HG02885 (cell line): Measurements from ENCODE around the gene SDR42E1.

Experiments used
- ATAC-seq: cut with Tn5 transposase; IDR thresholded peaks from one replicate; pipeline ENCODE4 v1.9.1; 2021; ENCODE audit warnings: mild to moderate bottlenecking; ENCODE audit not compliant: unreplicated experiment, poor library complexity

The SDR42E1 gene, protein sequence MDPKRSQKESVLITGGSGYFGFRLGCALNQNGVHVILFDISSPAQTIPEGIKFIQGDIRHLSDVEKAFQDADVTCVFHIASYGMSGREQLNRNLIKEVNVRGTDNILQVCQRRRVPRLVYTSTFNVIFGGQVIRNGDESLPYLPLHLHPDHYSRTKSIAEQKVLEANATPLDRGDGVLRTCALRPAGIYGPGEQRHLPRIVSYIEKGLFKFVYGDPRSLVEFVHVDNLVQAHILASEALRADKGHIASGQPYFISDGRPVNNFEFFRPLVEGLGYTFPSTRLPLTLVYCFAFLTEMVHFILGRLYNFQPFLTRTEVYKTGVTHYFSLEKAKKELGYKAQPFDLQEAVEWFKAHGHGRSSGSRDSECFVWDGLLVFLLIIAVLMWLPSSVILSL

DNA sequence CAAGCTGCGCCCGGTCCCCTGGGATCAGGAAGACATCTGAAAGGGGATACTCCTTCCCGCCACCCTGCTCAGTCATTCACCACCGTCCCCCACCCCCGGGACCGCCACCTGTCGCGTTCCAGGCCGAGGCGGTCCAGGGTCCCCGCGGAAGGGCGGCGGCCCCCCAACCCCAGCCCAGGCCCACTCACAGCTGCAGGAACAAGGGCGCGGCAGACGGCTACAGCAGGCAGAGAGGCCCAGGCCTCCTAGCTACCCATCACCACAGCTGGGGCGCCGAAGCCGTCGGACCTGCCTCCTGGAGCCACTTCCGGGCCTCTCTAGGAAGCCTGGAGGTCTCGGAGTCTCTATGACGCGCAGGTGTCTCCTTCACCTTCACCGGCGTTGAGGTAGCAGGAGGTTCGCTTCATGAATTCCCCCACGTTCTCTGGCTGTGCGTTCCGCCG, at the start of gene SDR42E1:
Gene SDR42E1, minus strand, starts transcription at position 272 of the 443 bp plus-strand sequence. CDS start 10,612 bp downstream, outside the sequence.
- peak; percentile 96 for ATAC-seq

DNA sequence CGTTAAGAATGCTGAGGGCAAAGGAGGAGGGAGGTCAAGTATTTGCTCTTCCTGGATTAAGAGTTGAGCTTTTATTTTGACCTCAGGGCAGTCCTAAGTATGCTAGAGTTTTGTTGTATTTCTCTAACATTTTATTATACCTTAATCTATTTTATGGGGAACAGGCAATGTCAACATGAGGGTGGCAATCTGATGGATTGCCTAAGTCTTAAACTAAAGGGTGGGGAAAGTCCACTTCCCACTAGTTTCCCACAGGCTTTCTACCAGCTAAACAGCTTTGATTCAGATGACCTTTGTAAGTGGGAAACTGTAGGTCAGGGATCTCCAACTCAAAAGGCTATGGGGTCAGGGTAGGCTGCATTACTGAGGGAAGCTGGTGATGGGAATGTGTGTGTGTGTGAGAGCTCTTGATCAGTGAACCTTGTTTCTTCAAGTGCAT, 48.7 kb upstream of the SDR42E1 start:
- ATAC-seq = no peak

DNA sequence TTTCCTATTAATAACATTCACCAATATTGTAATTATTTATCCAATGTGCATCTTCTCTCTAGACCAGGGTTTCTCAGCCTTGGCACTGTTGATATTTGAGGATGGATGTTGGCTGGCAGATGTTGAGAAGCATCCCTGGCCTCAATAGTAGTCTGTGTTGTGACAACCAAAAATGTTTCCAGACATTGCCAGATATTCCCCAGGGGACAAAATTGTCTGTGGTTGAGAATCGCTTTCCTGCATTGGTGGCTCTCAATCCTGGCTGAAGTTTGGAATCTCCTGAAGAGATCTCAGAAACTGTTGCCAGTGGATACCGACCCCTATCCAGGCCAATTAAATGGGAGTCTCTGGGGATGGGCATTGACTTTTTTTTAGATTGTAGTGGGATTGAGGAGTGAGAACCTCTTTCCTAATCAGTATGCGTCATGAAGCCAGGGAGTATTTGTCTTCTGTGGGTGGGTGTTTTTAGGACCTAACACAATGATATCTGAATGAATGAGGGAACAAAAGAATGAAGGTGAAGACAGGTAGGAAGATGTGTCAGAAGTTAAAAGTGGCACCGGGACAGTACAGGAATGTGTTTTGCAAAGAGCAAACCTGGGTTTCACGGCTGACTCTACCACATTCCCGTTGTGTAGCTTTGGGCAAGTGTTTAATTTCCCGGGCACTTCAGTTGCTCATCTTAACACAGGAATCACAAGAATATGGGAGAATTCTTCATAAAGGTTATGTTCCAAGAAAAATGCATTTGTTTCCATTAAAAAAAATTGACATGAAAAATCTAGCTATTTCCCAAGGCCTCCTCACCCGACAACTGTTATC, 48.1 kb upstream of the SDR42E1 start:
- ATAC-seq = no peak

DNA sequence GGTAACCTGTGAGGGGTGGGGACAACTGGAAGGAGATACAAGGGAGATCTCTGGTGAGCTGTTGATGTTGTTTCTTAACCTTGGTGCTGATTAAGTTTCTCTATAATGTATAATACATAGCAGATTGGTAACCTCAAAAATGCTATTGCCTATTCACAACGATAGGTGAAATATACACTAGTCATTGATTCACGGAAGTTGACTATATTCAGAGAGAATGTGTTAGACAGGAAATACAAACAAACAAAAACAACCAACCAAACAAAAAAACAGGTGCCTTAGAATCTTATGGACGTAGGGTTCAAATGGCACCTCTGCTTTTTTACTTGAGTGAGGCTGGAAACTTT, 45.3 kb upstream of the SDR42E1 start:
- ATAC-seq = no peak

DNA sequence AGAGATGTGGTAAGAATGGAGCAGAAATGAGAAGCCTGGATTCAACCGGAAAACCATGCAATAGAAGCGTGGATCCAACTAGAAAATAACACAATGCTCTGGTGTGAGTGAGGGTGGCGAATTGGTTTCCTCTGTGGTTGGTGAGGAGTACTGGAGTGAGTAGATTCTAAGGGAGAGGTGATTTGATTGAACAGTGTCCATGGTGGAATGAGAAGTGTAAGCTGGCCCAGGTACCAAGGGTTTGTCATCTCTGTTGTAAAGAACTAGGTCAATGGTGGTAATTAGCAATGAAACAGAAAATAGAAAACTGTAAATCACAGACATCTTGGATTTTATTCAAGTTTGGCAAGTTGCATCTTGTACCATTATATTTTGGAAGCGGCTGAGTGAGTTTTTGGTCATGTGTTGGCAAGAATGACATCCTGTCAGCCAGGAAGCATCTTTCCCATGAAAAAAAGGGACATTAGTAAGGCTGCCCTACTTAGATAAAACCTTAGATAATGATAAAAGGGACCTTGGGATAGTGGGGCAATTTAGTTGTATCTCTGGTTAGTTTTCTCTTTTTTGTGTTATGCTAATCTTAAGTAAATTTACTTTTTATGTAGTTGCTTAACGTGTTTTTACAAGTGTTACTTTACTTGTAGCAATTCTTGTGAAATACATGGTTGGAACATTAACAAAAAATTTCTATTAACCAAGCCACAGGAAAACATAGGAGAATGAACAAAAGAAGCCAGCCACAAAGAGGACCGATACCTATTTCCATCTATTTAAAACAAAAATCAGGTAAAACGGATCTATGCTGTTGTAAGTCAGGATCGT, 44.7 kb upstream of the SDR42E1 start:
- no peak for ATAC-seq

DNA sequence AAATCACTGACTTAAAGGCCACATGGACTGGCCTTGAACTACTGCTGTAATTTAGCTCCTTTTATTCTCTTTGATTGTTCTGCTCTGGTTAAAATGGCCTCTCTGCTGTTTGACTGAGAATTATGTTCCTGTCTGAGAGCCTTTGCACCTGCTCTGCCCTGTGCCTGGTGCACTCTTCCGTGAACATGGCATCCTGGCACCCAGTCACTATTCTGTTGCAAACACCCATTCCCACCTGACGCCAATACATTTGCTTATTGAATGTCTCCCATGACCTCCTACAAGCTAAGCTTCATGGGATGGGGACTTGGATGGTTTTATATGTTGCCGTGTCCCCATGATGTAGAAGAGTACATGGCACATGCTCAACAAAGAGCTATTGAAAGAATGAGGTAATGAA, 43.8 kb upstream of the SDR42E1 start:
- no peak for ATAC-seq

DNA sequence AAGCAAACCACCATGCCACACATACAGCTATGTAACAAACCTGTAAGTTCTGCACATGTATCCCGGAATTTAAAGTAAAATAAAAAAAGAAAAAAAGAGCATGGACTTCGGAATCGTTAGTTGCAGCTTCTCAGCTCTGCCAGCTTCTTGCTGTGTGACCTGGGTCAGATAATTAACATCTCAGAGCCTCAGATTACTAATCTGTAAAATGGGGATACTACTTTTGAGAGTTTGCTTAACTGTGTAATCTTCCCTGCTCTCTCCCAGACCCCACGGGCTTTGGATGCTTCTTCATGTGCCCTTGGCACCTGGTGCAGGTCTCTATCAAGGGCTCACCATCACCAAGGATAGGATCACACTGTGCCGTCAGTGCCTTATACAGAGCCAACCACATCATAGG, 40.4 kb upstream of the SDR42E1 start:
- ATAC-seq = no peak

DNA sequence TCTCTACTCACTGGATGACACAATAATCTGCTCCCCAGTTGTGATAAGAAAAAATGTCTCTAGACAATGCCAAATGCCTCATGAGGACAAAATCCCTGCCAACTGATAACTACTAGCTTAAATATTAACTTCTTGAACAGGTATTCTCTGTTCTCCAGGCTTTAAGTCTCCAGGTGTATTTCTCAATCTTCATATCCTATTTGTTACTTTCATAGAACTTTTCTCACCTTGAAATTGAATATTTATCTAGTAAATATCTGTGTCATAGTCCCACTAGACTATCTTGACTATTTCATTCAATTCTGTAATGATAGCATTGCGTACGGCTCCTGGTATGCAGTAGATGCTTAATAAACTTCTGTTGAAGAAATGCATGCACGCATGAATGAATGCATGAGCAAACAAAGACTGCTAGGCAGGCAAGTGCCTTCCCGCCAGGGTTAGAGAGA, 39.7 kb upstream of the SDR42E1 start:
- no peak for ATAC-seq

DNA sequence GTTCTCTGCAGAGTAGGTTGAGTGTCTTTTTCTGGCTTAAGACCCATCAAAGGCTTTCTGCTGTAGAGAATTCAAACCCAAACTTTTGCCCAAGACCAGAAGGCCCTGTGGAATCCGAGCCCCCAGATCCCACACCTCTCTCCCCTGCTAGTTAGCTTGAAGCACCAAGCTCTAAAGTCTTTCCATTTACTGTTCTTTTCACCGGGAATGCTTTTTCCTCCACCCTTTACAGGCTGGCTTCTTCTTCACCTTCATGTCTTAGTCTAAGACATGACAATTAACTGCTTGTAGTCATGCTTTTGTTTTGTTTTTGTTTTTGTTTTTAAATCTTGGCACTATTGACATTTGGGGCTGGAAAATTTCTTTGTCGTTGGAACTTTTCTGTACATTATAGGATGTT, 39.2 kb upstream of the SDR42E1 start:
- ATAC-seq = no peak

DNA sequence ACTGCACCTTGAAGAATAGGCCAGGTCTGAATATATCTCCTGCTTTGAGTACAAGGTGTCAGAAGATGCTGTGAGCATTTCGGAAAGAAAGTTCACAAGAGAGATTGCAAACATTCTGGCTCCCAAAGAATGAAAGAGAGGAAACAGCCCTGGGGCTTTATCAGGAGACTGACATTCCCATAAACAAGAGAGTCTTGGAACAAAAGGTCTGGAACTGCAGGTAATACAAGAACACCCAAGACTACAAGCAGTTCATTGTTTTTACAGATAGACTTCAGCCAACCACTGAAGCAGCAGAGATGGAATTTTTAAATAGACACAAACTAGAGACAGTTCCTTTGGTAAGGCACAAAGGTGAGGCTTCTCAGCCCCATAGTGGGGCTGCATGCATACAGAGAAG, 38.2 kb upstream of the SDR42E1 start:
- ATAC-seq = no peak

DNA sequence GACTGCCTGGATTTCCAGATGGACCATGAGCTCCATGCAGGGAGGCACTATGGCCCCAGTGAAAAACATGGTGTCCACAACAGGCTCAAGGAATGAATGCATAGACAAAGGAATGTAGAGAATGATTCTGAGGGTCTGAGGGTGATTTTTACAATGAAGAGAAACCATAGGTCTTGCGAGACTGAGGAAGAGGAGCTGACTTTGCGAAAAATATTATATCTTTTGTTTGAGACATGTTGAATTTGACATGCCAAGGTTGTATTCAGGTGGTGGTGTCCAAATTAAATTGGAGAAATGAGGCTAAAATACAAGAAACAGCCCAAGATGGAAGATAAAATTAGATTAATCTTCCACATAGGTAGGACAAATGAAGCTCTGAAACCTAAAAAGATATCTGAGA, 36.5 kb upstream of the SDR42E1 start:
- ATAC-seq = no peak

DNA sequence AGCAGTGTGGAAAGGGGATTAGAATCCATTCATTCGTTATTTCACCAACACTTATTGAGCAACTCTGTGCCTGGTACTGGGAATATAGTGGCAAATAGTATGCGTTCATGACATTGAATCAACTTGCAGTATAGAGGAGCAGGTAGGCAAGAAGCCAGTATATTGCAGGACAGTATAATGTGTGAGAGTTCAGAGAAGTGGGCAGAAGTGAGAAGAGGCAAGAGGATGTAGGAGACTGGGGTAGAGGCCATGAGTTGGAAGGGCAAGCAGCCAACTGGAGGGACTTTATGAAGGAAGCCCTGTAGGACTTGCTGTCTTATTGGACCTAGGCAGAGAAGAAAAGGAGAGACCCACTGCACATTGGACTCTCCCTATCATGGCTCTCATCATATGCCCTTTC, 36.1 kb upstream of the SDR42E1 start:
- no peak for ATAC-seq

DNA sequence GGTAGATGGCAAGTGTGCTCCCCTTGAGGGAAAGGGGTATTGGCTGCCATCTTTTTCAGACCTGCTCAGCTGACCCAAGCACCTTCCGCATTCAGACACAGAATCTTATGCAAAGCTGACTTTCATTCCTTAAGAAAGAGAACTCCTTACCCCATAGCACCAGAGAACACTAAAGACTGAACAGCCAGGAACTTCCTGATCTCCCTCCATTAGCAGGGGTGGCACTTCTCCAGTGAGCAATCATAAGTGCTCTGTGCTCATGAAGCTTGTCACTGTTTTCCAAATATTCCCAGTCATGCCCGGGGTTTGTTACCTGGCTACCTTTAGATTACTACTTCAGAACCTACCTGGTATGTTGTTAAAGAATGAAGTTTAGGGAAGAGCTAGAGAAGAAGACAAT, 35.7 kb upstream of the SDR42E1 start:
- no peak for ATAC-seq

DNA sequence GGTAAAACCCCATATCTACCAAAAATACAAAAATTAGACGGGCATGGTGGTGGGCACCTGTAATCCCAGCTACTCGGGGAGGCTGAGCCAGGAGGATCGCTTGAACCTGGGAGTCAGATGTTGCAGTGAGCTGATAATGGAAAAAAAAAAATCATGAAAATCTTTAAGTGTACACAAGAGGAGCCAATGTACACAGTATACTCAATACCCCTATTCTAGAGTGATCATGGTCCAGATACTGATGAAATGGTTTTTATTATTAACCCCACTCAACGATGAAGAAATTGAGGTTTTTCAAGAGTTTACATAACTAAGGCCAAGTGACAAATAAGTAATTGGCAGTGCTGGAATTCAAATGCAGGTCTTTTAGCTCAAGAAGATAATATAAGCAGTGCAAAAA, 35.3 kb upstream of the SDR42E1 start:
- ATAC-seq = no peak

DNA sequence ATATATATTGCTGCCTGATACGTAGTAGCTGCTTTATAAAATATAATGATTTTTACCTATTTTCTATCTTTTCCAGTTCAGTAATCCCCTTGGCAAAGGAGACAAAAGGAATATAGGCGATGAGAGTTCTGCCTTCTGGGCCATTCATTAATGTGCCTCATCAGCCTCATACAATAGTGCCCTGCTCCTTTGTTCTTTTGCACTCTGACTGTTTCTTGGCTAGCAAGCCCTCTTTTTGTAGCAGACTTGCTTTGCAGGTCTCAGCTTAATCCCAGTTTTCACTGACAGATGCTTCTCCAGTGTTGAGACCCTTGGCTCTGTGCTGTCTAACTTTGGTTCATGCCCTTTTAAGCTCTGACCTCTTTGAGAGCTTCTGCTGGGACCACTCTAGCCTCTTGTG, 34.2 kb upstream of the SDR42E1 start:
- no peak for ATAC-seq

DNA sequence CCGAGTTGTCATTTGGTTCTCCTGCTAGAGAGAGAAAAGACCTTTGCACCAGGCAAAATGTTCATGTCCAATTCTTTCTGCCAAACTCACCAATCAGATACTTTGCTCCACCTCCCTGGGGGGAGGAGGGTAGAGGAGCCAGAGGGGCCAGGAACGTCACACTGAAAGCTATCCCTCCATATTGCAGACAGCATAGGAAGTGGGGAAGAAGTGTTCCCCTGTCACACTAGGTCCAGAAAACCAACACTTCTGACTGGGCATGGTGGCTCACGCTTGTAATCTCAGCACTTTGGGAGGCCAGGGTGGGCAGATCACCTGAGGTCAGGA, 33.3 kb upstream of the SDR42E1 start:
- ATAC-seq = no peak

DNA sequence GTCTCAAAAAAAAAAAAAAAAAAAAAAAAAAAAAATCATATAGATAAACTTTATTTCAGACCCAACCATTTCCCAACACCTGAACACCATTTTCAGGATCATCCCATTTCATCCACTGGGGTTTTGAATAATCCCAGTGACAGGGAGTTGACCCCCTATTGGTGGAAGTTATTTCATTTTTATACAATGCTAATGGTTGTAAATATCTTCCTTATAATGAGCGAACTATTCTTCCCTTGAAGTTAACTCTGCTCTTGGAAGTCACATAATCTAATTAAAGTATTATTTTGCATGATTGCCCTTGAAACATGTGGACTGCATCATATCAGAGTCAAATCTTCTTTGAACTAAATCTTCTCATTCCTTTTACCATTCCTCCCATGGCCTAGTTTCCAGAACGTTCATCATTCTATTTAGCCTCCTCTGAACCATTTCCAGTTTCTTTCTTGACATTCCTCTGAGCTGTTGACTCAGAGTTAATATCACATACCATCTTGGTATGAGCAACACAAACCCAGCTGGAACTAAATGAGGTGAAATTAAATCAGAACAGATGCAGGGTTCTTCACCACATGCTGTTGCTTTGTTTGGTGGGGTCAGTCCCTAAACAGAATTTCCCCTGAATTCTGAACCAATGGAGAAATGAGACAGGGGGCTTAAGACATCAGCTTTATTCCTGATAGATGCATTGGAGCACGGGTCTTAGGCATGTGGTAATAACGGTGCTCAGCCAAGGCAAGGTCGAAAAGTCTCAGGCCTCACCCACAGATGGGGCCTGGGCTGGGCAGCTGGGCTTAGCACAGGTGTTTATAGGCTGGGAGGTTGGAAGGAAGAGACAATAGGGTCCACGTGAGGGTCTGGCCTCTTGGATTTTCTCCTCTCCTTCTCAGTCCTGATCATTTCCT, 32.7 kb upstream of the SDR42E1 start:
- ATAC-seq = no peak

DNA sequence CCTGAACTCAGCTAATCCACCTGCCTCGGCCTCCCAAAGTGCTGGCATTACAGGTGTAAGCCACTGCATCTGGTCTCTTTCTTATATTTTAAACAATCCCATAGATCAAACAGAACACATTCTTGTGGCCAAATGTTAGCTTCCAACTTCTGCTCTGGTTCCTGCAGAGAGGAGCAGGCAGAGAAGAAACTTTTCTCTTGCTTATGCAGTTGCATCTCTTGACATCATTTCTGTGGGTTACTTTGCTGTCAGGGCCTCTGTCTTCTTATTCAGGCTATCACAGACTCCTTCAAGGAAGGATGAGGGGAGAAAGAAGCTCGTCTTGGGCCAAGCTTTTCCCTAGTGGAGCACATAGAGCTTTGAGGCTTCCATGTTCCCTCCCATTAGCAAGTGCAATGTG, 31.6 kb upstream of the SDR42E1 start:
- ATAC-seq = no peak

DNA sequence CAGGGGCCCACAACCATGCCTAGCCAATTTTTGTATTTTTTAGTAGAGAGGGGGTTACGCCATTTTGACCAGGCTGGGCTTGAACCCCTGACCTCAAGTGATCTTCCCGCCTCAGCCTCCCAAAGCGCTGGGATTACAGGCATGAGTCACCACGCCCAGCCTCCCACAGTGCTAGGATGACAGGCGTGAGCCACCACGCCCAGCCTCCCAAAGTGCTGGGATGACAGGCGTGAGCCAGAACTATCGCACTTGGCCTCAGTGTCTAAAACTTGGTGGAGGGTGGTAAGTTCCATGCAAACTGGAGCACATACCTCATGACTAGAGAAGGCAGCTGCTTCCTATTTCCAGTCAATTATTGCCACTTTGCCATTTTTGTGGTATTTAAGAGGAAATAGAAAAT, 30.9 kb upstream of the SDR42E1 start:
- ATAC-seq = no peak

DNA sequence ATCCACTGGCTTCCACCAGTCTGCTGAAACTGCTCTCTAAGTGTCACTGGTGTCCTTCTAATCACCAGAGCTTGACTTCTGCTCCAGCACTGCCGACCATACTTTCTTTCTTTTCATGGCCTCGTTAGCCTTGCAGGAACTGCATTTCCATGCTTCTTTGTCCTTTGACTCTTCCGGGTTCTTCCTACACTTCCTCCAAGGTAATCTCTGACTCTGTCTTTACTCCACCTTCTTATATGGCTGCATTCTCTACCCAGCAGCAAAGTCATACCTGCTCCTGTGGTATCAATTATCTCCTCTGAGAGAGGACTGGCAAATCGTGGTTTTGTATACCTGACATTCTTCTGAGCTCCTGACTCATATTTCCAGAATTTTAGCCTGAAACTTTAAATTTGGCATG, 30.3 kb upstream of the SDR42E1 start:
- no peak for ATAC-seq
